ENCODE results near the gene UBA1. TPM values are rescaled to one million over a fixed set of nuclear protein-coding genes. Genes with fewer than 3 reads are reported as not detected.

Gene UBA1
- total and polyA plus RNA-seq, 2 donors (not counting 3 experiments of a cell fraction or from before 2014, with no cell fraction given), result 237 to 297 TPM

DNA sequence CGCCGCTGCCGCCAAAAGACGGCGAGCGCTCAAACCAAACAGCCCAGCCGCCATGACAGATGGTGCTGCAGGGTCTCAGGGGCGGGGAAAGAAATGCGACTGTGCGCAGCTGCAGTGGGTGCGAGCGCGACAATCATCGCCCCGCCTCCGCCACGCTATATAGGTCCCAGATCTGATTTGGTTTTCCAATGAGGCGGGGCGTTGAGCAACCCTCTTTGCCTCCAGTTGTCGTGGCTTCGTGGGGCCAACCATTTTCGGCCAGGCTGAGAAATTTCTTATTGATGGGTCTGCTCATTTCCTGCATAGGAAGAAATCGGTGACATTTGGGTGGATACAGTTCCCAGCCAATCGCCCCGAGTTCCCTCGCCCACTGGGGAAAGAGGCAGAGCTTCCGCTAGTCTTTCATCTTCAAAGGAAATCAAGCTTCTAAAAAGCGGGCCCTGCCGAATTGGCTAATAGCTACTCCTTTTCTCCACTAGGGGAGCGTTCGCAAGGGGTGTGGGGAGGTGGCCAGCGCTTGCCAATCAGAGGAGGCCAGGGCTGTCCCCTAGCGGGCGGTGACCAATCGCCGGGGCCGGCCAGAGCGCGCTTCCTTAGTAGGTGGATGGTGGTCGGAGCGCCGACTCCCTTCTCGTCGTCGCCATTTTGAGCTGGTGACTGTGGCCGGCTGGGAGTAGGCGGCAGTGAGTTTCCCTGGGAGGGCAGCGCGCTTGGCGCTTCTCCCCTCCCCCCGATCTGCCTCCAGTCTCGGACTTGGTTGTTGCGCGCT lies 48.8 kb upstream of the UBA1 start, which contains the start of the genes NDUFB11 and RBM10:
Gene NDUFB11 (minus strand): TSS at position 77 of the 769 bp plus-strand sequence. CDS start 23 bp downstream, at position 54.
Gene RBM10 (plus strand): TSS at position 596 of the 769 bp plus-strand sequence. CDS start 2,261 bp downstream, outside the sequence.
- Histone ChIP-seq H3K9me3 (replicated peaks; ENCODE audit: control insufficient read depth, insufficient read depth, low read length) (no peaks in the 10 kb centered on the region), H3K27me3 (ENCODE audit: control insufficient read depth in 2 of 2, insufficient read depth in 2 of 2, low read length in 2 of 2) (no peaks in the 10 kb centered on the region), H3K27ac (ENCODE audit: insufficient read depth, low read depth, low read length) (peak within 1 kb of the TSS; percentile 70), H3K4me3 (replicated peaks in 1 of 3; ENCODE audit: insufficient read depth in 1 of 3, low read depth in 1 of 3, low read length in 3 of 3) (peak within 1 kb of the TSS; percentile 86 to 98 (median 92)), H3K4me2 (ENCODE audit: insufficient read depth, low read length) (peak within 1 kb of the TSS; percentile 87), H3K4me1 (ENCODE audit: control insufficient read depth, extremely low read depth, insufficient read depth, low read length) (peaks cover 17% of the 10 kb centered on the region), H3K79me2 (ENCODE audit: control insufficient read depth, insufficient read depth, low read length) (peaks cover 56% of the 10 kb centered on the region), H4K20me1 (replicated peaks; ENCODE audit: control insufficient read depth, extremely low read depth, insufficient read depth, low read length) (no peaks in the 10 kb centered on the region), H2AFZ (ENCODE audit: low read depth, low read length) (peak within 1 kb of the TSS; percentile 51), H3K9me1 (replicated peaks; ENCODE audit: control insufficient read depth, extremely low read depth, insufficient read depth, low read length) (no peaks in the 10 kb centered on the region), H3K9ac (replicated peaks; ENCODE audit: extremely low read depth, insufficient read depth, low read length) (peak within 1 kb of the TSS; percentile 86), H3K36me3 (ENCODE audit: control insufficient read depth in 2 of 2, extremely low read depth in 1 of 2, insufficient read depth in 2 of 2, low read length in 2 of 2) (peaks cover 0 to 7% of the 10 kb centered on the region in 2 experiments)
- BruUV-seq (replicated peaks), result no TSS peak
- DNase-seq (ENCODE audit: low read depth, low spot score) (peak; percentile 94), FAIRE-seq (peak; percentile 100)
- TF ChIP-seq, protein P1, sequence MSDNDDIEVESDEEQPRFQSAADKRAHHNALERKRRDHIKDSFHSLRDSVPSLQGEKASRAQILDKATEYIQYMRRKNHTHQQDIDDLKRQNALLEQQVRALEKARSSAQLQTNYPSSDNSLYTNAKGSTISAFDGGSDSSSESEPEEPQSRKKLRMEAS (IDR thresholded peaks at IDR 0.05; ENCODE audit: insufficient read depth, insufficient read length), result no peak
- TF ChIP-seq POLR2AphosphoS5 (IDR thresholded peaks at IDR 0.05; ENCODE audit: insufficient read depth, low read depth, low read length), result peak; percentile 70
- TF ChIP-seq, protein P2, sequence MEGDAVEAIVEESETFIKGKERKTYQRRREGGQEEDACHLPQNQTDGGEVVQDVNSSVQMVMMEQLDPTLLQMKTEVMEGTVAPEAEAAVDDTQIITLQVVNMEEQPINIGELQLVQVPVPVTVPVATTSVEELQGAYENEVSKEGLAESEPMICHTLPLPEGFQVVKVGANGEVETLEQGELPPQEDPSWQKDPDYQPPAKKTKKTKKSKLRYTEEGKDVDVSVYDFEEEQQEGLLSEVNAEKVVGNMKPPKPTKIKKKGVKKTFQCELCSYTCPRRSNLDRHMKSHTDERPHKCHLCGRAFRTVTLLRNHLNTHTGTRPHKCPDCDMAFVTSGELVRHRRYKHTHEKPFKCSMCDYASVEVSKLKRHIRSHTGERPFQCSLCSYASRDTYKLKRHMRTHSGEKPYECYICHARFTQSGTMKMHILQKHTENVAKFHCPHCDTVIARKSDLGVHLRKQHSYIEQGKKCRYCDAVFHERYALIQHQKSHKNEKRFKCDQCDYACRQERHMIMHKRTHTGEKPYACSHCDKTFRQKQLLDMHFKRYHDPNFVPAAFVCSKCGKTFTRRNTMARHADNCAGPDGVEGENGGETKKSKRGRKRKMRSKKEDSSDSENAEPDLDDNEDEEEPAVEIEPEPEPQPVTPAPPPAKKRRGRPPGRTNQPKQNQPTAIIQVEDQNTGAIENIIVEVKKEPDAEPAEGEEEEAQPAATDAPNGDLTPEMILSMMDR (IDR thresholded peaks at IDR 0.05; ENCODE audit: extremely low read depth in 1 of 2, insufficient read depth in 1 of 2, low read depth in 1 of 2, low read length in 2 of 2), result peak; percentile 52 to 61
- TF ChIP-seq POLR2A (IDR thresholded peaks at IDR 0.05; ENCODE audit: low read depth, low read length), result peak; percentile 69
- no peak for TF ChIP-seq EZH2 (IDR thresholded peaks at IDR 0.05; ENCODE audit: borderline replicate concordance, low read depth, low read length, severe bottlenecking)
- TF ChIP-seq GATA2 (IDR thresholded peaks at IDR 0.05; ENCODE audit: insufficient read depth, insufficient read length, low read depth, low read length), result no peak
- TF ChIP-seq JUN (IDR thresholded peaks at IDR 0.05; ENCODE audit: borderline replicate concordance, insufficient read depth, insufficient read length, low read depth), result no peak
- TF ChIP-seq MYC (IDR thresholded peaks at IDR 0.05; ENCODE audit: low read depth, low read length), result no peak
- TF ChIP-seq FOS (IDR thresholded peaks at IDR 0.05; ENCODE audit: borderline replicate concordance, insufficient read depth, low read length), result no peak
- POLR2A ChIA-PET, result interaction anchor here (0.6 to 1.6 kb wide), 2 partner anchors 9 to 385 kb away, joined by 3 to 4 read pairs; no protein-coding TSS in a partner anchor
- intact Hi-C loops (cut with micrococcal nuclease), result loop anchor here (1.0 kb wide), 1 partner anchor 16 kb away; no protein-coding TSS in a partner anchor
- CTCF ChIA-PET, result interaction anchor here (0.9 to 1.3 kb wide), 4 partner anchors 10 to 73 kb away, joined by 3 to 11 read pairs (median 4); no protein-coding TSS in a partner anchor
- dilution Hi-C loops (cut with MboI; ENCODE audit: extremely low pct_ligation_motif_present, low sequenced_read_pairs), result no loop called here

Measured in endothelial cell of umbilical vein (primary cell).